HepG2 (cell line): ENCODE measurements around the gene NEK9.

Source experiments
- DNMT1 ChIP-seq: sonication (generic); formaldehyde crosslinking; IDR thresholded peaks from 2 replicates; pipeline ENCODE4 v1.5.1; 2020; ENCODE audit warnings: mild to moderate bottlenecking, missing genetic modification reagents
- IRX3 ChIP-seq: sonication (generic); formaldehyde crosslinking; IDR thresholded peaks from 2 replicates; pipeline ENCODE4 v1.8.1; 2023; ENCODE audit warnings: mild to moderate bottlenecking, low read depth, missing genetic modification reagents, borderline replicate concordance
- MYC ChIP-seq: sonication (generic); formaldehyde crosslinking; IDR thresholded peaks from 2 replicates; pipeline ENCODE4 v1.9.0; 2021; ENCODE audit warnings: missing genetic modification reagents, borderline replicate concordance
- NFE2L1 ChIP-seq: sonication (generic); formaldehyde crosslinking; IDR thresholded peaks from 2 replicates; pipeline ENCODE4 v1.4.0; 2020; ENCODE audit warnings: missing genetic modification reagents, mild to moderate bottlenecking, borderline replicate concordance
- TEF ChIP-seq: sonication (generic); formaldehyde crosslinking; IDR thresholded peaks from 2 replicates; pipeline ENCODE4 v1.5.0; 2020; ENCODE audit warnings: missing genetic modification reagents
- ZNF780A ChIP-seq: sonication (generic); formaldehyde crosslinking; IDR thresholded peaks from 2 replicates; pipeline ENCODE4 v1.8.0; 2022; ENCODE audit warnings: mild to moderate bottlenecking, missing genetic modification reagents, moderate library complexity
- TF ChIP-seq, protein P1 (sequence below), 2 experiments: IDR thresholded peaks; 2 replicates each; pipeline ENCODE4 v1.6.1; 2011 to 2012; ENCODE audit warnings: low read length in 2 of 2, borderline replicate concordance in 1 of 2, low read depth in 1 of 2, mild to moderate bottlenecking in 1 of 2, moderate library complexity in 1 of 2
- TF ChIP-seq, protein P2 (sequence below): sonication (generic); formaldehyde crosslinking; IDR thresholded peaks from 2 replicates; pipeline ENCODE4 v1.5.0; 2020; ENCODE audit warnings: mild to moderate bottlenecking, missing genetic modification reagents, moderate library complexity

GRCh38 chr14:75040507-75040906 lies 86.3 kb downstream of the NEK9 start:
- TF ChIP-seq, protein P1, sequence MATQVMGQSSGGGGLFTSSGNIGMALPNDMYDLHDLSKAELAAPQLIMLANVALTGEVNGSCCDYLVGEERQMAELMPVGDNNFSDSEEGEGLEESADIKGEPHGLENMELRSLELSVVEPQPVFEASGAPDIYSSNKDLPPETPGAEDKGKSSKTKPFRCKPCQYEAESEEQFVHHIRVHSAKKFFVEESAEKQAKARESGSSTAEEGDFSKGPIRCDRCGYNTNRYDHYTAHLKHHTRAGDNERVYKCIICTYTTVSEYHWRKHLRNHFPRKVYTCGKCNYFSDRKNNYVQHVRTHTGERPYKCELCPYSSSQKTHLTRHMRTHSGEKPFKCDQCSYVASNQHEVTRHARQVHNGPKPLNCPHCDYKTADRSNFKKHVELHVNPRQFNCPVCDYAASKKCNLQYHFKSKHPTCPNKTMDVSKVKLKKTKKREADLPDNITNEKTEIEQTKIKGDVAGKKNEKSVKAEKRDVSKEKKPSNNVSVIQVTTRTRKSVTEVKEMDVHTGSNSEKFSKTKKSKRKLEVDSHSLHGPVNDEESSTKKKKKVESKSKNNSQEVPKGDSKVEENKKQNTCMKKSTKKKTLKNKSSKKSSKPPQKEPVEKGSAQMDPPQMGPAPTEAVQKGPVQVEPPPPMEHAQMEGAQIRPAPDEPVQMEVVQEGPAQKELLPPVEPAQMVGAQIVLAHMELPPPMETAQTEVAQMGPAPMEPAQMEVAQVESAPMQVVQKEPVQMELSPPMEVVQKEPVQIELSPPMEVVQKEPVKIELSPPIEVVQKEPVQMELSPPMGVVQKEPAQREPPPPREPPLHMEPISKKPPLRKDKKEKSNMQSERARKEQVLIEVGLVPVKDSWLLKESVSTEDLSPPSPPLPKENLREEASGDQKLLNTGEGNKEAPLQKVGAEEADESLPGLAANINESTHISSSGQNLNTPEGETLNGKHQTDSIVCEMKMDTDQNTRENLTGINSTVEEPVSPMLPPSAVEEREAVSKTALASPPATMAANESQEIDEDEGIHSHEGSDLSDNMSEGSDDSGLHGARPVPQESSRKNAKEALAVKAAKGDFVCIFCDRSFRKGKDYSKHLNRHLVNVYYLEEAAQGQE (IDR thresholded peaks at IDR 0.05; ENCODE audit: borderline replicate concordance in 1 of 2, low read depth in 1 of 2, low read length in 2 of 2), result no peak
- no peak for TF ChIP-seq TEF (CRISPR knock-in tag)
- TF ChIP-seq, protein P2, sequence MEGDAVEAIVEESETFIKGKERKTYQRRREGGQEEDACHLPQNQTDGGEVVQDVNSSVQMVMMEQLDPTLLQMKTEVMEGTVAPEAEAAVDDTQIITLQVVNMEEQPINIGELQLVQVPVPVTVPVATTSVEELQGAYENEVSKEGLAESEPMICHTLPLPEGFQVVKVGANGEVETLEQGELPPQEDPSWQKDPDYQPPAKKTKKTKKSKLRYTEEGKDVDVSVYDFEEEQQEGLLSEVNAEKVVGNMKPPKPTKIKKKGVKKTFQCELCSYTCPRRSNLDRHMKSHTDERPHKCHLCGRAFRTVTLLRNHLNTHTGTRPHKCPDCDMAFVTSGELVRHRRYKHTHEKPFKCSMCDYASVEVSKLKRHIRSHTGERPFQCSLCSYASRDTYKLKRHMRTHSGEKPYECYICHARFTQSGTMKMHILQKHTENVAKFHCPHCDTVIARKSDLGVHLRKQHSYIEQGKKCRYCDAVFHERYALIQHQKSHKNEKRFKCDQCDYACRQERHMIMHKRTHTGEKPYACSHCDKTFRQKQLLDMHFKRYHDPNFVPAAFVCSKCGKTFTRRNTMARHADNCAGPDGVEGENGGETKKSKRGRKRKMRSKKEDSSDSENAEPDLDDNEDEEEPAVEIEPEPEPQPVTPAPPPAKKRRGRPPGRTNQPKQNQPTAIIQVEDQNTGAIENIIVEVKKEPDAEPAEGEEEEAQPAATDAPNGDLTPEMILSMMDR (CRISPR knock-in tag), result no peak
- no peak for TF ChIP-seq NFE2L1
- TF ChIP-seq IRX3, result no peak
- no peak for TF ChIP-seq DNMT1 (CRISPR knock-in tag)
- no peak for TF ChIP-seq ZNF780A (CRISPR knock-in tag)
- no peak for TF ChIP-seq MYC (CRISPR knock-in tag)
